Mesothelial cell of epicardium (in vitro differentiated cells): ENCODE results near the gene CREG1. TPM values are rescaled to one million over a fixed set of nuclear protein-coding genes. Genes with fewer than 3 reads are reported as not detected.

Experiments
- DNase-seq, 2 experiments: peaks; one replicate each; pipeline ENCODE4 v3.0.0; 2021; ENCODE audit warnings: low spot score in 2 of 2; ENCODE audit not compliant: unreplicated experiment in 2 of 2
- H3K27ac Mint-ChIP-seq: 2 replicates; pipeline ENCODE4 v1.8.0; 2021; ENCODE audit warnings: mixed read lengths
- H3K27me3 Mint-ChIP-seq: 2 replicates; pipeline ENCODE4 v1.8.0; 2021; ENCODE audit warnings: low read depth, mixed read lengths
- H3K36me3 Mint-ChIP-seq: 2 replicates; pipeline ENCODE4 v1.8.0; 2021; ENCODE audit warnings: mixed read lengths
- H3K4me1 Mint-ChIP-seq: 2 replicates; pipeline ENCODE4 v1.8.0; 2021; ENCODE audit warnings: mixed read lengths
- H3K4me3 Mint-ChIP-seq: 2 replicates; pipeline ENCODE4 v1.8.0; 2021; ENCODE audit warnings: mild to moderate bottlenecking, moderate library complexity, mixed read lengths
- H3K9me3 Mint-ChIP-seq: 2 replicates; pipeline ENCODE4 v1.8.0; 2021; ENCODE audit warnings: mixed read lengths
- total RNA-seq: library from RNA; stranded (reverse); gene quantifications from 3 replicates; pipeline ENCODE4 v1.2.1, GENCODE V29; 2021
- TF ChIP-seq, protein P1 (sequence below): fragments of 200-600 bp; sonication (generic); IDR thresholded peaks from one replicate; pipeline ENCODE4 v1.5.0; 2021; ENCODE audit warnings: antibody characterized with exemption; ENCODE audit not compliant: unreplicated experiment

Gene CREG1
- total RNA-seq, 1 donor from 2014 or later, result 41.7 TPM

DNA sequence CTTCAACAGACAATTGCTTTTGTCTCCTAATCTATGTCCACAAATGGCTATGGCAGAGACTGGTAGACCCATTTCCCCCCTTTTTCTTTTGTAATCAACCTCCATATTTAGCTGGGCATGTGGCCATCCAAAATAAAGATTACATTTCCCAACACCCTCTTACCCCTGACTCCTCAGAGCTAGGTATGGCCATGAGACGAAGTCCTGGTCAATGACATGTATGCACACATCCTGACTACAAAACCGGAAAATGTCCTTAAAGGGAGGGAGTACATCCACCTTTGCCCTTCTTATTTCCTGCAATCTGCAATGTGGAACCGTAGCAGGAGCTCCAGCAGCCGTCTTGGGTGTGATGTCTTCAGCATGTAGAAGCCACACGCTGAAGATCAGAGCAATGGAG, 40.3 kb upstream of the CREG1 start:
- Mint-ChIP-seq H3K27ac (no peak overlapping the region), H3K9me3 (no peaks in the 10 kb centered on the region), H3K36me3 (no peaks in the 10 kb centered on the region), H3K27me3 (peaks cover 3% of the 10 kb centered on the region), H3K4me1 (no peaks in the 10 kb centered on the region), H3K4me3 (no peak overlapping the region)
- no peak for DNase-seq
- TF ChIP-seq, protein P1, sequence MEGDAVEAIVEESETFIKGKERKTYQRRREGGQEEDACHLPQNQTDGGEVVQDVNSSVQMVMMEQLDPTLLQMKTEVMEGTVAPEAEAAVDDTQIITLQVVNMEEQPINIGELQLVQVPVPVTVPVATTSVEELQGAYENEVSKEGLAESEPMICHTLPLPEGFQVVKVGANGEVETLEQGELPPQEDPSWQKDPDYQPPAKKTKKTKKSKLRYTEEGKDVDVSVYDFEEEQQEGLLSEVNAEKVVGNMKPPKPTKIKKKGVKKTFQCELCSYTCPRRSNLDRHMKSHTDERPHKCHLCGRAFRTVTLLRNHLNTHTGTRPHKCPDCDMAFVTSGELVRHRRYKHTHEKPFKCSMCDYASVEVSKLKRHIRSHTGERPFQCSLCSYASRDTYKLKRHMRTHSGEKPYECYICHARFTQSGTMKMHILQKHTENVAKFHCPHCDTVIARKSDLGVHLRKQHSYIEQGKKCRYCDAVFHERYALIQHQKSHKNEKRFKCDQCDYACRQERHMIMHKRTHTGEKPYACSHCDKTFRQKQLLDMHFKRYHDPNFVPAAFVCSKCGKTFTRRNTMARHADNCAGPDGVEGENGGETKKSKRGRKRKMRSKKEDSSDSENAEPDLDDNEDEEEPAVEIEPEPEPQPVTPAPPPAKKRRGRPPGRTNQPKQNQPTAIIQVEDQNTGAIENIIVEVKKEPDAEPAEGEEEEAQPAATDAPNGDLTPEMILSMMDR, result no peak

DNA sequence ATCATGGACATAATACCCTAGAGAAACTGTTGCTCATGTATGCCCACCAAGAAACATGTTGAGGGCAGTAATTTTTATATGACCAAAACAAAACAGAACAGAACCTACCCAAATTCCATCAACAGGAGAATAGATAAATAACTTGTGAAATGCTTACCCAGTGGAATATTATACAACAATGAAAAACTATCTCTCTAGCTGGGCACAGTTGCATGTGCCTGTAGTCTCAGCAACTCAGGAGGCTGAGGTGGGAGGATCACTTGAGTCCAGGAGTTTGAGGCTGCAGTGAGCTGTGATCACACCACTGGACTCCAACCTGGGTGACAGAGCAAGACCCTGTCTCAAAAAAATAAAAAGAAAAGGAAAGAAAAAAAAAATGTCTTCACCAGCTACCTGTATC, 38.9 kb upstream of the CREG1 start:
- TF ChIP-seq, protein P1, result no peak
- peaks cover 3% of the 10 kb centered on the region for H3K27me3 Mint-ChIP-seq
- H3K27ac Mint-ChIP-seq, result no peak overlapping the region
- H3K36me3 Mint-ChIP-seq, result no peaks in the 10 kb centered on the region
- no peaks in the 10 kb centered on the region for H3K9me3 Mint-ChIP-seq
- DNase-seq, result no peak
- H3K4me3 Mint-ChIP-seq, result no peak overlapping the region
- H3K4me1 Mint-ChIP-seq, result no peaks in the 10 kb centered on the region

DNA sequence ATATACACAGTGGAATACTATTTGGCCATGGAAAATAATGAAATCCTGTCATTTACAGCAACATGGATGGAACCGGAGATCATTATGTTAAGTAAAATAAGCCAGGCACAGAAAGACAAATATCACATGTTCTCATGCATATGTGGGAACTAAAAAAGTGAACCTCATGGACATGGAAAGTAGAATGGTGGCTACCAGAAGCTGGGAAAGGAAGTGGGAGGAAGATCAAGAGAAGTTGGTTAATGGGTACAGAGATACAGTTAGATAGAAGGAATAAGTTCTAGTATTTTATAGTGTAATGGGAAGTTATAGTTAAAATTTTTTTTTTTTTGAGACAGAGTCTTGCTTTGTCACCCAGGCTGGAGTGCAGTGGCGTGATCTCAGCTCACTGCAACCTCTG, 34.8 kb upstream of the CREG1 start:
- Mint-ChIP-seq H3K27me3 (no peaks in the 10 kb centered on the region), H3K9me3 (no peaks in the 10 kb centered on the region), H3K4me1 (no peaks in the 10 kb centered on the region), H3K27ac (no peak overlapping the region), H3K4me3 (no peak overlapping the region), H3K36me3 (no peaks in the 10 kb centered on the region)
- no peak for DNase-seq
- TF ChIP-seq, protein P1, result no peak

DNA sequence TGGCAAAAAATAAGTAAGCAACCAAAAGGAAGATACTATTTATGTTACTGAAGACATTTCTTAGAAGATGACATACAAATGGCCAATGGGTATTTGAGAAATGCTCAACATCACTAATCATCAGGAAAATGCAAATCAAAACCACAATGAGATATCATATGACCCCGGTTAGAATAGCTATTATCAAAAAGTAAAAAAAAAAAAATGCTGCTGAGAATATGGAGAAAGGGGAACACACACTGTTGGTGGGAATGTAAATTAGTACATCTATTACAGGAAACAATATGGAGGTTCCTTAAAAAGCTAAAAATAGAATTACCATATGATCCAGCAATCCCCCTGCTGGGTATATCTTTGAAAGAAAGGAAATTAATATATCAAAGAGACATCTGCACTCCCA, 34.3 kb upstream of the CREG1 start:
- H3K4me1 Mint-ChIP-seq, result no peaks in the 10 kb centered on the region
- DNase-seq, result no peak

DNA sequence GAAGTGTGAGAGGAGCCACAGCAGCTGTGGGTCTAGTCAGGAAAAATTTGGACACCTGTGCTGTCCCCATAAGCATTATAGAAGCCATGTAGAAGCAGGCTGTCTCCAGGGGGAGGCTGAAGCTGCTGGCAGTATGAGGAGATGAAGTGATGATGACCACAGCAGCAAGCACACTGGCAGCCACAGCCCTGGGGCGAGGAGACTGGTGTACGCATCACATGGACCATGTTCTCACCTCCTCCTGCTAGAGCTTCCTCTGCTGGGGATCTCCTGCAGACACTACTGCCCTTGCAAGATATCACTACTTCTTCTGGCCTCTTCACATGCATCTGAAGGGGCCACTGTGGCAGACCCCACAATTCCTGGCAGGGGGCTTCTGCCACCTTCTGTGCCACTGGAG, 33.8 kb upstream of the CREG1 start:
- H3K27ac Mint-ChIP-seq, result no peak overlapping the region
- H3K36me3 Mint-ChIP-seq, result no peaks in the 10 kb centered on the region
- H3K27me3 Mint-ChIP-seq, result no peaks in the 10 kb centered on the region

More for the DNA sequence above, 34.3 kb upstream of the CREG1 start:
- no peak overlapping the region for H3K4me3 Mint-ChIP-seq
- no peak overlapping the region for H3K27ac Mint-ChIP-seq
- TF ChIP-seq, protein P1, result no peak
- no peaks in the 10 kb centered on the region for H3K36me3 Mint-ChIP-seq
- H3K27me3 Mint-ChIP-seq, result no peaks in the 10 kb centered on the region
- no peaks in the 10 kb centered on the region for H3K9me3 Mint-ChIP-seq

More for the DNA sequence above, 33.8 kb upstream of the CREG1 start:
- no peak overlapping the region for H3K4me3 Mint-ChIP-seq
- TF ChIP-seq, protein P1, result no peak
- no peaks in the 10 kb centered on the region for H3K4me1 Mint-ChIP-seq
- DNase-seq, result no peak
- no peaks in the 10 kb centered on the region for H3K9me3 Mint-ChIP-seq
